H1 (cell line): ENCODE measurements around the gene SUPT20HL1. TPM values are rescaled to one million over a fixed set of nuclear protein-coding genes. Genes with fewer than 3 reads are reported as not detected.

Experiments
- CTCF ChIA-PET: fragments of 300-600 bp; sonication (Branson Sonifier 250); formaldehyde crosslinking; loops from one replicate; lab custom pipeline; 2021; ENCODE audit not compliant: partially characterized antibody; lab: Charles Lee
- POLR2A ChIA-PET: fragments of 300-600 bp; sonication (Branson Sonifier 250); formaldehyde crosslinking; loops from one replicate; lab custom pipeline; 2021; ENCODE audit warnings: inconsistent platforms; ENCODE audit not compliant: partially characterized antibody; lab: Charles Lee
- DNase-seq, 2 experiments: peaks; one replicate each; pipeline versions ENCODE4 v3.0.0 to v3.0.0-alpha.2; 2010 to 2022; ENCODE audit warnings: low spot score in 2 of 2, low read depth in 1 of 2, mixed read lengths in 1 of 2
- FAIRE-seq: peaks from 2 replicates; lab custom pipeline; 2011; peaks lifted over from hg19 to GRCh38; lab: Jason Lieb, UNC
- H2AFZ ChIP-seq: 2 replicates; pipeline ENCODE4 v1.8.1; 2012; ENCODE audit warnings: low read length, inconsistent platforms
- H2AK5ac ChIP-seq: 2 replicates; pipeline ENCODE4 v1.6.1; 2013; ENCODE audit warnings: low read depth, low read length
- H2BK120ac ChIP-seq: replicated peaks from 2 replicates; pipeline ENCODE3; 2013; ENCODE audit warnings: low read depth, low read length, inconsistent platforms
- H2BK12ac ChIP-seq: 2 replicates; pipeline ENCODE4 v1.6.1; 2013; ENCODE audit warnings: low read depth, low read length
- H2BK15ac ChIP-seq: 2 replicates; pipeline ENCODE4 v1.6.1; 2013; ENCODE audit warnings: low read length
- H2BK20ac ChIP-seq: 2 replicates; pipeline ENCODE4 v1.6.1; 2013; ENCODE audit warnings: low read length
- H2BK5ac ChIP-seq: 2 replicates; pipeline ENCODE4 v1.6.1; 2013; ENCODE audit warnings: low read depth, low read length
- H3K14ac ChIP-seq: 2 replicates; pipeline ENCODE4 v1.6.1; 2013; ENCODE audit warnings: inconsistent platforms; ENCODE audit not compliant: insufficient read length
- H3K18ac ChIP-seq: 2 replicates; pipeline ENCODE4 v1.6.1; 2013; ENCODE audit warnings: low read length; ENCODE audit errors: extremely low read depth
- H3K23ac ChIP-seq: 2 replicates; pipeline ENCODE4 v1.6.1; 2013; ENCODE audit warnings: inconsistent platforms; ENCODE audit not compliant: insufficient read length
- H3K23me2 ChIP-seq: 2 replicates; pipeline ENCODE4 v1.6.1; 2013; ENCODE audit warnings: low read depth, low read length
- H3K27ac ChIP-seq: 2 replicates; pipeline ENCODE4 v1.6.1; 2011; ENCODE audit warnings: low read depth, low read length, inconsistent platforms
- H3K27me3 ChIP-seq, 4 experiments: replicated peaks in 1 of 4; 1 replicate in 1 of 4; 2 replicates in 3 of 4; pipeline versions ENCODE4 v1.6.1 to v1.8.1; 2011 to 2013; ENCODE audit warnings: low read length in 3 of 4, mild to moderate bottlenecking in 3 of 4, inconsistent platforms in 2 of 4, mixed read lengths in 2 of 4, moderate library complexity in 1 of 4; ENCODE audit not compliant: control insufficient read depth in 3 of 4, insufficient read depth in 3 of 4; ENCODE audit errors: extremely low read depth in 1 of 4
- H3K36me3 ChIP-seq, 4 experiments: 2 replicates each; pipeline versions ENCODE4 v1.6.1 to v1.8.1; 2011 to 2013; ENCODE audit warnings: mild to moderate bottlenecking in 4 of 4, low read length in 3 of 4, moderate library complexity in 2 of 4, control low read depth in 1 of 4, inconsistent platforms in 1 of 4; ENCODE audit not compliant: insufficient read depth in 4 of 4, control insufficient read depth in 2 of 4
- H3K4ac ChIP-seq: replicated peaks from 2 replicates; pipeline ENCODE3; 2013; ENCODE audit warnings: low read length, low read depth, mixed read lengths, inconsistent platforms; ENCODE audit not compliant: insufficient read length
- H3K4me1 ChIP-seq, 4 experiments: replicated peaks in 1 of 4; 1 replicate in 1 of 4; 2 replicates in 3 of 4; pipeline versions ENCODE4 v1.6.1 to v1.8.1; 2011 to 2013; ENCODE audit warnings: low read length in 3 of 4, inconsistent platforms in 2 of 4, mixed read lengths in 1 of 4; ENCODE audit not compliant: insufficient read depth in 4 of 4, control insufficient read depth in 3 of 4
- H3K4me2 ChIP-seq, 2 experiments: 2 replicates each; pipeline versions ENCODE4 v1.6.1 to v1.8.1; 2011 to 2013; ENCODE audit warnings: low read depth in 2 of 2, low read length in 2 of 2, control low read depth in 1 of 2, inconsistent platforms in 1 of 2, mild to moderate bottlenecking in 1 of 2; ENCODE audit not compliant: insufficient read depth in 1 of 2
- H3K4me3 ChIP-seq, 4 experiments: fragments of 200-600, 300-600 bp in 1 of 4; sonication (generic), shearing (Covaris generic), sonication (Bioruptor Twin) in 1 of 4; 2 replicates each; pipeline versions ENCODE4 v1.5.1 to v1.8.1; 2011 to 2016; ENCODE audit warnings: low read length in 4 of 4, low read depth in 3 of 4, control low read depth in 2 of 4, inconsistent platforms in 2 of 4, mild to moderate bottlenecking in 2 of 4, mixed read lengths in 1 of 4, moderate library complexity in 1 of 4; ENCODE audit not compliant: insufficient read depth in 2 of 4; ENCODE audit errors: extremely low read depth in 1 of 4
- H3K56ac ChIP-seq: replicated peaks from 2 replicates; pipeline ENCODE3; 2013; ENCODE audit warnings: low read depth, mild to moderate bottlenecking, mixed read lengths, low read length, inconsistent platforms; ENCODE audit not compliant: insufficient read length
- H3K79me1 ChIP-seq: 2 replicates; pipeline ENCODE4 v1.6.1; 2013; ENCODE audit warnings: low read depth, low read length, control low read depth
- H3K79me2 ChIP-seq, 2 experiments: 2 replicates each; pipeline versions ENCODE4 v1.6.1 to v1.8.1; 2012 to 2013; ENCODE audit warnings: low read length in 2 of 2, mild to moderate bottlenecking in 2 of 2, inconsistent platforms in 1 of 2; ENCODE audit not compliant: insufficient read depth in 2 of 2, control insufficient read depth in 1 of 2
- H3K9ac ChIP-seq, 4 experiments: replicated peaks in 1 of 4; 1 replicate in 1 of 4; 2 replicates in 3 of 4; pipeline versions ENCODE4 v1.6.1 to v1.8.1; 2011 to 2013; ENCODE audit warnings: low read depth in 3 of 4, low read length in 3 of 4, control low read depth in 2 of 4, mild to moderate bottlenecking in 2 of 4, moderate library complexity in 2 of 4, inconsistent platforms in 1 of 4; ENCODE audit errors: extremely low read depth in 1 of 4
- H3K9me3 ChIP-seq, 2 experiments: 2 replicates each; pipeline versions ENCODE4 v1.6.1 to v1.8.1; 2012 to 2013; ENCODE audit warnings: mild to moderate bottlenecking in 2 of 2, moderate library complexity in 2 of 2, control low read depth in 1 of 2, inconsistent platforms in 1 of 2, low read depth in 1 of 2, low read length in 1 of 2, mixed read lengths in 1 of 2; ENCODE audit not compliant: insufficient read depth in 2 of 2
- H4K20me1 ChIP-seq, 2 experiments: replicated peaks in 1 of 2; 2 replicates each; pipeline versions ENCODE3 to v1.8.1; 2011 to 2013; ENCODE audit warnings: inconsistent platforms in 2 of 2, low read length in 2 of 2, mild to moderate bottlenecking in 1 of 2; ENCODE audit not compliant: insufficient read depth in 2 of 2, control insufficient read depth in 1 of 2
- H4K5ac ChIP-seq: 2 replicates; pipeline ENCODE4 v1.6.1; 2013; ENCODE audit warnings: low read length, low read depth, mixed read lengths, inconsistent platforms; ENCODE audit not compliant: insufficient read length
- H4K8ac ChIP-seq: 2 replicates; pipeline ENCODE4 v1.8.0; 2013; ENCODE audit warnings: mild to moderate bottlenecking, moderate library complexity, low read length, inconsistent platforms; ENCODE audit not compliant: insufficient read depth; ENCODE audit errors: extremely low read depth
- H4K91ac ChIP-seq: replicated peaks from 2 replicates; pipeline ENCODE3; 2013; ENCODE audit warnings: low read length, mixed read lengths, inconsistent platforms; ENCODE audit not compliant: insufficient read length
- CTBP2 ChIP-seq: IDR thresholded peaks from 2 replicates; pipeline ENCODE4 v1.7.0; 2011; ENCODE audit warnings: borderline replicate concordance, mild to moderate bottlenecking, moderate library complexity, mixed read lengths, low read length; ENCODE audit not compliant: insufficient read depth, insufficient read length
- GABPA ChIP-seq: IDR thresholded peaks from 2 replicates; pipeline ENCODE4 v1.6.1; 2011; ENCODE audit warnings: mild to moderate bottlenecking, low read length, moderate library complexity, borderline replicate concordance; ENCODE audit not compliant: insufficient read depth
- KDM5A ChIP-seq: fragments of 200-600 bp; IDR thresholded peaks from 2 replicates; pipeline ENCODE4 v1.7.1; 2012; ENCODE audit warnings: mild to moderate bottlenecking, low read length, inconsistent platforms, mixed read lengths
- PHF8 ChIP-seq: fragments of 200-600 bp; sonication (generic); conservative IDR thresholded peaks from 2 replicates; pipeline ENCODE4 v1.7.1; 2012; ENCODE audit warnings: low read depth, mild to moderate bottlenecking, inconsistent platforms, low read length, moderate library complexity
- POLR2A ChIP-seq, 2 experiments: IDR thresholded peaks; 1 replicate in 1 of 2; 2 replicates in 1 of 2; pipeline ENCODE4 v1.6.1; 2011; ENCODE audit warnings: low read depth in 2 of 2, low read length in 2 of 2, mild to moderate bottlenecking in 2 of 2; ENCODE audit errors: control extremely low read depth in 1 of 2
- POLR2AphosphoS5 ChIP-seq: IDR thresholded peaks from 2 replicates; pipeline ENCODE4 v1.6.1; 2011; ENCODE audit warnings: low read depth, low read length
- SIRT6 ChIP-seq: IDR thresholded peaks from one replicate; pipeline ENCODE4 v1.7.1; 2012; ENCODE audit warnings: low read length, inconsistent platforms
- SP1 ChIP-seq: IDR thresholded peaks from 2 replicates; pipeline ENCODE4 v1.6.1; 2011; ENCODE audit warnings: low read depth, low read length
- YY1 ChIP-seq: IDR thresholded peaks from 2 replicates; pipeline ENCODE4 v1.6.1; 2011; ENCODE audit warnings: low read depth, mild to moderate bottlenecking, low read length
- ZNF274 ChIP-seq: IDR thresholded peaks from 2 replicates; pipeline ENCODE4 v1.7.0; 2012; ENCODE audit warnings: low read length, borderline replicate concordance; ENCODE audit errors: extremely low read depth
- polyA plus RNA-seq, 7 experiments: library from polyadenylated mRNA; depleted of rRNA in 3 of 7; stranded (reverse) in 5 of 7; unstranded in 2 of 7; fragments of >200 nt in 5 of 7; fragments of 200-250 nt in 2 of 7; gene quantifications; 1 replicate in 5 of 7; 2 replicates in 1 of 7; 4 replicates in 1 of 7; pipeline versions ENCODE4 v1.2.1 to v1.2.3, GENCODE V29; 2011 to 2013; ENCODE audit warnings: missing spikeins in 2 of 7, mixed read lengths in 2 of 7
- total RNA-seq: library from RNA; stranded (reverse); fragmentation: NEBNext Ultra II Directional; extraction: Animal tissue kit (Norgen Biotek cat#: 25700); gene quantifications from 2 replicates; pipeline ENCODE4 v1.2.1, GENCODE V29; 2021
- TF ChIP-seq, protein P1 (sequence below), 3 experiments: IDR thresholded peaks; 1 replicate in 2 of 3; 2 replicates in 1 of 3; pipeline versions ENCODE4 v1.5.1 to v1.6.1; 2011; ENCODE audit warnings: low read length in 3 of 3, mild to moderate bottlenecking in 3 of 3, inconsistent platforms in 2 of 3, low read depth in 1 of 3, moderate library complexity in 1 of 3; ENCODE audit not compliant: insufficient read depth in 1 of 3; ENCODE audit errors: control extremely low read depth in 1 of 3
- TF ChIP-seq, protein P2 (sequence below): IDR thresholded peaks from 2 replicates; pipeline ENCODE4 v1.6.1; 2012; ENCODE audit warnings: low read length, inconsistent platforms

Gene SUPT20HL1
- total and polyA plus RNA-seq, 2 of the 8 experiments (the other 6 are each of a cell fraction or from before 2014, with no cell fraction given), result not detected

DNA sequence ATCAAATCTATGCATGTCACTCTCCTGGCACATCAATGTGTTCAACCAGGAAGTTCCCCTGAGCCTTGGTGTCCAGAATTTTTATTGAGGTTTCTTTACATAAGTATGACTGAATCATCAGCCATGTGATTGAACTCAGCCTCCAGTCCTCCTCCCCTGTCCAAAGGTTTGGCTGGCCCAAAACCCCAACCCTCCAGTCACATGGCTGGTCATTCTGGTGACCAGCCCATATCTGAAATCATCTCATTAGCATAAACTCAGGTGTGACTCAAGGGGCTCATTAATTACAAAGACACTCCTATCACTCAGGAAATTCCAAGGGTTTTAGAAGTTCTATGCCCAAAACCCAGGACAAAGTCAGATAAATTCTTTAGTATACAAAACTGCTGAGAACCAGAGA is 26.0 kb upstream of the SUPT20HL1 start:
- no peak overlapping the region for H2AK5ac ChIP-seq
- ChIA-PET CTCF (no interaction called here), POLR2A (no interaction called here)
- H3K4me2 ChIP-seq, result no peak overlapping the region
- DNase-seq (no peak), FAIRE-seq (no peak)
- no peaks in the 10 kb centered on the region for H3K4me1 ChIP-seq
- no peaks in the 10 kb centered on the region for H3K27me3 ChIP-seq
- no peak overlapping the region for H4K5ac ChIP-seq
- no peak overlapping the region for H3K18ac ChIP-seq
- no peak overlapping the region for H2BK15ac ChIP-seq
- no peaks in the 10 kb centered on the region for H3K79me2 ChIP-seq
- H3K27ac ChIP-seq, result no peak overlapping the region
- H4K20me1 ChIP-seq, result no peaks in the 10 kb centered on the region
- H3K23ac ChIP-seq, result no peak overlapping the region
- no peak overlapping the region for H2BK120ac ChIP-seq
- no peak overlapping the region for H4K91ac ChIP-seq
- H3K36me3 ChIP-seq, result no peaks in the 10 kb centered on the region
- no peak overlapping the region for H2BK5ac ChIP-seq
- H3K23me2 ChIP-seq, result no peaks in the 10 kb centered on the region
- H3K9ac ChIP-seq, result no peak overlapping the region
- no peak overlapping the region for H3K14ac ChIP-seq
- H2BK12ac ChIP-seq, result no peak overlapping the region
- H3K56ac ChIP-seq, result no peak overlapping the region
- no peaks in the 10 kb centered on the region for H3K79me1 ChIP-seq
- no peak overlapping the region for H3K4ac ChIP-seq
- H2AFZ ChIP-seq, result no peak overlapping the region
- no peak overlapping the region for H3K4me3 ChIP-seq
- no peak overlapping the region for H4K8ac ChIP-seq
- H3K9me3 ChIP-seq, result no peaks in the 10 kb centered on the region
- H2BK20ac ChIP-seq, result no peak overlapping the region
- TF ChIP-seq ZNF274 (no peak), PHF8 (no peak), KDM5A (no peak), SIRT6 (no peak), CTBP2 (no peak), POLR2AphosphoS5 (no peak), YY1 (no peak), GABPA (no peak), POLR2A (IDR thresholded peaks at IDR 0.05; ENCODE audit: control extremely low read depth in 1 of 2, low read depth in 2 of 2, low read length in 2 of 2) (no peak), SP1 (no peak)
- TF ChIP-seq, protein P1, sequence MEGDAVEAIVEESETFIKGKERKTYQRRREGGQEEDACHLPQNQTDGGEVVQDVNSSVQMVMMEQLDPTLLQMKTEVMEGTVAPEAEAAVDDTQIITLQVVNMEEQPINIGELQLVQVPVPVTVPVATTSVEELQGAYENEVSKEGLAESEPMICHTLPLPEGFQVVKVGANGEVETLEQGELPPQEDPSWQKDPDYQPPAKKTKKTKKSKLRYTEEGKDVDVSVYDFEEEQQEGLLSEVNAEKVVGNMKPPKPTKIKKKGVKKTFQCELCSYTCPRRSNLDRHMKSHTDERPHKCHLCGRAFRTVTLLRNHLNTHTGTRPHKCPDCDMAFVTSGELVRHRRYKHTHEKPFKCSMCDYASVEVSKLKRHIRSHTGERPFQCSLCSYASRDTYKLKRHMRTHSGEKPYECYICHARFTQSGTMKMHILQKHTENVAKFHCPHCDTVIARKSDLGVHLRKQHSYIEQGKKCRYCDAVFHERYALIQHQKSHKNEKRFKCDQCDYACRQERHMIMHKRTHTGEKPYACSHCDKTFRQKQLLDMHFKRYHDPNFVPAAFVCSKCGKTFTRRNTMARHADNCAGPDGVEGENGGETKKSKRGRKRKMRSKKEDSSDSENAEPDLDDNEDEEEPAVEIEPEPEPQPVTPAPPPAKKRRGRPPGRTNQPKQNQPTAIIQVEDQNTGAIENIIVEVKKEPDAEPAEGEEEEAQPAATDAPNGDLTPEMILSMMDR (IDR thresholded peaks at IDR 0.05; ENCODE audit: control extremely low read depth in 1 of 3, insufficient read depth in 1 of 3, low read depth in 1 of 3, low read length in 3 of 3), result no peak
- TF ChIP-seq, protein P2, sequence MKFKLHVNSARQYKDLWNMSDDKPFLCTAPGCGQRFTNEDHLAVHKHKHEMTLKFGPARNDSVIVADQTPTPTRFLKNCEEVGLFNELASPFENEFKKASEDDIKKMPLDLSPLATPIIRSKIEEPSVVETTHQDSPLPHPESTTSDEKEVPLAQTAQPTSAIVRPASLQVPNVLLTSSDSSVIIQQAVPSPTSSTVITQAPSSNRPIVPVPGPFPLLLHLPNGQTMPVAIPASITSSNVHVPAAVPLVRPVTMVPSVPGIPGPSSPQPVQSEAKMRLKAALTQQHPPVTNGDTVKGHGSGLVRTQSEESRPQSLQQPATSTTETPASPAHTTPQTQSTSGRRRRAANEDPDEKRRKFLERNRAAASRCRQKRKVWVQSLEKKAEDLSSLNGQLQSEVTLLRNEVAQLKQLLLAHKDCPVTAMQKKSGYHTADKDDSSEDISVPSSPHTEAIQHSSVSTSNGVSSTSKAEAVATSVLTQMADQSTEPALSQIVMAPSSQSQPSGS, result no peak
